HG02943 (cell line): Measurements from ENCODE around the gene APOD.
"Not testable (repeated sequence)": the region's sequence is repeated elsewhere in the genome, so short reads cannot be mapped to it uniquely, and the experiment has no call there.

Experiments used
- ATAC-seq: cut with Tn5 transposase; IDR thresholded peaks from one replicate; pipeline ENCODE4 v1.9.1; 2021; ENCODE audit warnings: mild to moderate bottlenecking, low read depth, moderate library complexity; ENCODE audit not compliant: unreplicated experiment

Gene APOD

GRCh38 chr3:195619591-195620369, 36.0 kb upstream of the APOD start:
- not testable (repeated sequence) for ATAC-seq

GRCh38 chr3:195617784-195618659, 34.3 kb upstream of the APOD start:
- ATAC-seq: not testable (repeated sequence)

- ATAC-seq: not testable (repeated sequence)
Measured at GRCh38 chr3:195617134-195617533, 33.4 kb upstream of the APOD start.

- no peak for ATAC-seq
Measured at GRCh38 chr3:195616681-195617080, 32.9 kb upstream of the APOD start.

- ATAC-seq: not testable (repeated sequence)
Measured at GRCh38 chr3:195615952-195616537, 32.3 kb upstream of the APOD start.

GRCh38 chr3:195614672-195615504, 31.1 kb upstream of the APOD start:
- not testable (repeated sequence) for ATAC-seq

GRCh38 chr3:195613468-195614069, 29.8 kb upstream of the APOD start:
- ATAC-seq: no peak

GRCh38 chr3:195612075-195612800, 28.5 kb upstream of the APOD start:
- no peak for ATAC-seq

GRCh38 chr3:195609229-195609628, 25.5 kb upstream of the APOD start:
- ATAC-seq: no peak

GRCh38 chr3:195601785-195602184, 18.0 kb upstream of the APOD start:
- not testable (repeated sequence) for ATAC-seq

- ATAC-seq: no peak
Measured at GRCh38 chr3:195601382-195601781, 17.6 kb upstream of the APOD start.

- not testable (repeated sequence) for ATAC-seq
Measured at GRCh38 chr3:195599926-195600325, 16.2 kb upstream of the APOD start.

GRCh38 chr3:195599516-195599915, 15.8 kb upstream of the APOD start:
- not testable (repeated sequence) for ATAC-seq

- ATAC-seq: no peak
Measured at GRCh38 chr3:195597848-195598247, 14.1 kb upstream of the APOD start.

- ATAC-seq: no peak
Measured at GRCh38 chr3:195597229-195597628, 13.5 kb upstream of the APOD start.

GRCh38 chr3:195596765-195597171, 13.0 kb upstream of the APOD start:
- no peak for ATAC-seq

- ATAC-seq: no peak
Measured at GRCh38 chr3:195595785-195596531, 12.2 kb upstream of the APOD start.

GRCh38 chr3:195591852-195592251, 8.1 kb upstream of the APOD start:
- no peak for ATAC-seq
